Urinary bladder (tissue), 4 donors: ENCODE measurements around the gene TXNDC11. TPM values are rescaled to one million over a fixed set of nuclear protein-coding genes. Genes with fewer than 3 reads are reported as not detected.
A peak's percentile ranks its signal among the peaks of the same experiment; 100 is the strongest.

ENCODE experiments used
- DNase-seq: peaks from one replicate; pipeline ENCODE4 v3.0.0-alpha.2; 2015; ENCODE audit errors: extremely low spot score
- H3K27ac ChIP-seq: one replicate; pipeline ENCODE4 v1.5.1; 2013; ENCODE audit warnings: low read depth, mild to moderate bottlenecking, moderate library complexity
- H3K36me3 ChIP-seq: one replicate; pipeline ENCODE4 v1.6.1; 2013; ENCODE audit warnings: mild to moderate bottlenecking, moderate library complexity; ENCODE audit not compliant: insufficient read depth
- H3K4me1 ChIP-seq: one replicate; pipeline ENCODE4 v1.6.1; 2013; ENCODE audit warnings: mild to moderate bottlenecking, moderate library complexity; ENCODE audit not compliant: insufficient read depth
- H3K4me3 ChIP-seq: one replicate; pipeline ENCODE4 v1.5.1; 2013; ENCODE audit warnings: low read depth, low read length
- WGBS: extraction: QIAGEN DNeasy Blood & Tissue Kit; methylation state at CpG from one replicate; pipeline ENCODE4 v1.1.7; 2013; 5-methylcytosine and 5-hydroxymethylcytosine counted together
- polyA plus RNA-seq: library from polyadenylated mRNA; stranded (reverse); fragments of 200-250 nt; gene quantifications from one replicate; pipeline ENCODE4 v1.2.3, GENCODE V29; 2013
- total RNA-seq: library from RNA; depleted of rRNA; stranded (reverse); fragments of >200 nt; gene quantifications from one replicate; pipeline ENCODE4 v1.2.3, GENCODE V29; 2014
- donor health status: healthy with polysubstance abuse.
- donor health status: healthy.

TXNDC11 gene
- total and polyA plus RNA-seq, 2 donors = 22.7 to 39.1 TPM

GRCh38 chr16:11687601-11688519 lies 54.8 kb downstream of the TXNDC11 start:
- Histone ChIP-seq H3K27ac (no peak overlapping the region), H3K4me3 (no peak overlapping the region), H3K4me1 (no peaks in the 10 kb centered on the region), H3K36me3 (peaks cover 3% of the 10 kb centered on the region)
- WGBS = 88% methylated on average over 13 of the region's 13 CpGs
- DNase-seq = no peak

GRCh38 chr16:11686713-11687380 lies 55.8 kb downstream of the TXNDC11 start:
- Histone ChIP-seq H3K27ac (no peak overlapping the region), H3K36me3 (peaks cover 3% of the 10 kb centered on the region), H3K4me1 (no peaks in the 10 kb centered on the region), H3K4me3 (no peak overlapping the region)
- WGBS = 59% methylated on average over 6 of the region's 6 CpGs
- no peak for DNase-seq

GRCh38 chr16:11685844-11686618 lies 56.6 kb downstream of the TXNDC11 start:
- WGBS = 64% methylated on average over 9 of the region's 9 CpGs
- no peak overlapping the region for H3K4me3 ChIP-seq
- DNase-seq = no peak
- H3K4me1 ChIP-seq = no peaks in the 10 kb centered on the region
- no peaks in the 10 kb centered on the region for H3K36me3 ChIP-seq
- H3K27ac ChIP-seq = no peak overlapping the region

GRCh38 chr16:11684231-11685025 lies 58.2 kb downstream of the TXNDC11 start:
- H3K4me3 ChIP-seq = no peak overlapping the region
- H3K27ac ChIP-seq = no peak overlapping the region
- whole genome bisulfite sequencing = 95% methylated on average over 12 of the region's 12 CpGs
- no peak for DNase-seq
- H3K36me3 ChIP-seq = peaks cover 2% of the 10 kb centered on the region
- no peaks in the 10 kb centered on the region for H3K4me1 ChIP-seq

- no peak overlapping the region for H3K27ac ChIP-seq
- DNase-seq = no peak
- peaks cover 2% of the 10 kb centered on the region for H3K36me3 ChIP-seq
- no peaks in the 10 kb centered on the region for H3K4me1 ChIP-seq
- H3K4me3 ChIP-seq = no peak overlapping the region
- 81% methylated on average over 11 of the region's 11 CpGs for WGBS
Observed at GRCh38 chr16:11683145-11683544, 59.5 kb downstream of the TXNDC11 start.

- Histone ChIP-seq H3K36me3 (peaks cover 2% of the 10 kb centered on the region), H3K4me3 (no peak overlapping the region), H3K27ac (no peak overlapping the region), H3K4me1 (no peaks in the 10 kb centered on the region)
- WGBS = 48% methylated on average over 5 of the region's 5 CpGs
- no peak for DNase-seq
Observed at GRCh38 chr16:11682655-11683096, 60.0 kb downstream of the TXNDC11 start.

GRCh38 chr16:11681976-11682654 lies 60.5 kb downstream of the TXNDC11 start:
- 82% methylated on average over 12 of the region's 12 CpGs for WGBS
- H3K4me1 ChIP-seq = no peaks in the 10 kb centered on the region
- H3K4me3 ChIP-seq = no peak overlapping the region
- peaks cover 2% of the 10 kb centered on the region for H3K36me3 ChIP-seq
- no peak for DNase-seq
- H3K27ac ChIP-seq = no peak overlapping the region

GRCh38 chr16:11681556-11681955 lies 61.1 kb downstream of the TXNDC11 start:
- WGBS = 51% methylated on average over 2 of the region's 2 CpGs
- H3K4me1 ChIP-seq = no peaks in the 10 kb centered on the region
- H3K36me3 ChIP-seq = peaks cover 2% of the 10 kb centered on the region

GRCh38 chr16:11679941-11680911 lies 62.4 kb downstream of the TXNDC11 start:
- H3K4me1 ChIP-seq = no peaks in the 10 kb centered on the region
- H3K36me3 ChIP-seq = peaks cover 2% of the 10 kb centered on the region
- WGBS = 74% methylated on average over 12 of the region's 12 CpGs
- H3K4me3 ChIP-seq = no peak overlapping the region
- DNase-seq = no peak
- H3K27ac ChIP-seq = no peak overlapping the region

More at GRCh38 chr16:11681556-11681955, 61.1 kb downstream of the TXNDC11 start:
- DNase-seq = no peak
- Histone ChIP-seq H3K4me3 (no peak overlapping the region), H3K27ac (no peak overlapping the region)

- Histone ChIP-seq H3K4me1 (peaks cover 1% of the 10 kb centered on the region), H3K4me3 (no peak overlapping the region), H3K36me3 (peaks cover 2% of the 10 kb centered on the region), H3K27ac (no peak overlapping the region)
- no peak for DNase-seq
- 68% methylated on average over 13 of the region's 13 CpGs for WGBS
Observed at GRCh38 chr16:11679250-11679649, 63.4 kb downstream of the TXNDC11 start.

- peak overlapping the region; percentile 53 for H3K27ac ChIP-seq
Observed at GRCh38 chr16:11677959-11678881, 64.4 kb downstream of the TXNDC11 start.

More at GRCh38 chr16:11677959-11678881, 64.4 kb downstream of the TXNDC11 start:
- no peak for DNase-seq
- H3K36me3 ChIP-seq = peaks cover 2% of the 10 kb centered on the region
- H3K4me3 ChIP-seq = no peak overlapping the region
- peaks cover 1% of the 10 kb centered on the region for H3K4me1 ChIP-seq
- 78% methylated on average over 18 of the region's 18 CpGs for WGBS
